HCT116 (cell line): Measurements from ENCODE around the gene COX4I2. TPM values are rescaled to one million over a fixed set of nuclear protein-coding genes. Genes with fewer than 3 reads are reported as not detected.
A peak's percentile ranks its signal among the peaks of the same experiment; 100 is the strongest.

Experiments used
- ATAC-seq: fragments of 200-7000 bp; cut with Tn5 transposase; 2 replicates; pipeline ENCODE4 v1.9.1; 2020; ENCODE audit warnings: mild to moderate bottlenecking, moderate library complexity
- BruUV-seq: library from RNA; stranded (reverse); fragments of 400-500 nt; replicated peaks from 2 replicates; lab custom pipeline; 2021; lab: Mats Ljungman, UMichigan
- CTCF ChIA-PET: fragments of 300-600 bp; sonication (Branson Sonifier 250); formaldehyde crosslinking; loops from one replicate; lab custom pipeline; 2021; ENCODE audit warnings: antibody characterized with exemption; lab: Charles Lee
- POLR2A ChIA-PET: fragments of 300-600, 350-600 bp; sonication (Branson Sonifier 250); formaldehyde crosslinking; loops from one replicate; lab custom pipeline; 2021; ENCODE audit warnings: antibody characterized with exemption; lab: Charles Lee
- RAD21 ChIA-PET, 2 experiments: fragments of 300-600 bp; sonication (Branson Sonifier 250); formaldehyde crosslinking; loops; one replicate each; lab custom pipeline; 2023; ENCODE audit warnings: low total read pairs in 2 of 2; ENCODE audit not compliant: uncharacterized antibody in 2 of 2, unreplicated experiment in 2 of 2, low non-redundant PET in 1 of 2; lab: Charles Lee
- DNase-seq: peaks from one replicate; pipeline ENCODE4 v3.0.0-alpha.2; 2010; ENCODE audit warnings: low read depth, low spot score
- H2AFZ ChIP-seq: fragments of 200-600 bp; shearing (Covaris generic), sonication (generic); 2 replicates; pipeline ENCODE4 v1.6.1; 2017; ENCODE audit warnings: low read depth, mixed run types, mixed read lengths, antibody characterized with exemption, low read length; ENCODE audit not compliant: poor library complexity, severe bottlenecking
- H3K27ac ChIP-seq: 2 replicates; pipeline ENCODE4 v1.5.1; 2012; ENCODE audit warnings: low read depth, low read length
- H3K27me3 ChIP-seq: fragments of 200-600 bp; sonication (generic); 2 replicates; pipeline ENCODE4 v1.6.1; 2016; ENCODE audit warnings: mixed run types, low read length, mixed read lengths; ENCODE audit not compliant: insufficient read depth
- H3K36me3 ChIP-seq, 2 experiments: fragments of 200-500 bp in 1 of 2; fragments of 200-600 bp in 1 of 2; sonication (Bioruptor generic) in 1 of 2; sonication (generic) in 1 of 2; 2 replicates each; pipeline versions ENCODE4 v1.5.1 to v1.6.1; 2014 to 2016; ENCODE audit warnings: low read length in 2 of 2, inconsistent platforms in 1 of 2, mixed read lengths in 1 of 2, mixed run types in 1 of 2; ENCODE audit not compliant: insufficient read depth in 2 of 2, control insufficient read depth in 1 of 2
- H3K4me1 ChIP-seq, 2 experiments: fragments of 200-600 bp in 1 of 2; sonication (generic) in 1 of 2; 2 replicates each; pipeline versions ENCODE4 v1.5.1 to v1.6.1; 2012 to 2017; ENCODE audit warnings: low read length in 2 of 2, inconsistent platforms in 1 of 2, mild to moderate bottlenecking in 1 of 2, mixed read lengths in 1 of 2, mixed run types in 1 of 2, moderate library complexity in 1 of 2; ENCODE audit not compliant: insufficient read depth in 2 of 2, control insufficient read depth in 1 of 2
- H3K4me2 ChIP-seq: fragments of 200-600 bp; sonication (generic); 2 replicates; pipeline ENCODE4 v1.6.1; 2017; ENCODE audit warnings: mixed run types, low read length, mixed read lengths
- H3K4me3 ChIP-seq, 2 experiments: fragments of 200-600 bp in 1 of 2; sonication (generic) in 1 of 2; replicated peaks in 1 of 2; 2 replicates each; pipeline ENCODE4 v1.5.1; 2011 to 2016; ENCODE audit warnings: low read length in 2 of 2, control low read depth in 1 of 2, low read depth in 1 of 2, mild to moderate bottlenecking in 1 of 2, mixed read lengths in 1 of 2, mixed run types in 1 of 2
- H3K79me2 ChIP-seq: fragments of 200-600 bp; sonication (generic); 2 replicates; pipeline ENCODE4 v1.6.1; 2017; ENCODE audit warnings: mild to moderate bottlenecking, mixed run types, low read length, moderate library complexity, mixed read lengths; ENCODE audit not compliant: insufficient read depth
- H3K9ac ChIP-seq: fragments of 200-600 bp; sonication (generic); 2 replicates; pipeline ENCODE4 v1.6.1; 2016; ENCODE audit warnings: low read length, mixed read lengths
- H3K9me2 ChIP-seq: fragments of 200-600 bp; sonication (generic), shearing (Covaris generic); 2 replicates; pipeline ENCODE4 v1.6.1; 2017; ENCODE audit warnings: mixed run types, mild to moderate bottlenecking, moderate library complexity; ENCODE audit not compliant: insufficient read depth
- H3K9me3 ChIP-seq, 2 experiments: fragments of 200-500 bp in 1 of 2; fragments of 200-600 bp in 1 of 2; sonication (Bioruptor generic) in 1 of 2; sonication (generic) in 1 of 2; 2 replicates each; pipeline ENCODE4 v1.6.1; 2014 to 2017; ENCODE audit warnings: low read length in 2 of 2, mixed read lengths in 2 of 2, inconsistent platforms in 1 of 2, low read depth in 1 of 2, mild to moderate bottlenecking in 1 of 2, mixed run types in 1 of 2, moderate library complexity in 1 of 2; ENCODE audit not compliant: control insufficient read depth in 1 of 2, insufficient read depth in 1 of 2
- H4K20me1 ChIP-seq: fragments of 200-600 bp; sonication (generic), shearing (Covaris generic); 2 replicates; pipeline ENCODE4 v1.6.1; 2017; ENCODE audit warnings: mixed run types, mild to moderate bottlenecking, moderate library complexity; ENCODE audit not compliant: insufficient read depth
- EGR1 ChIP-seq: IDR thresholded peaks from 2 replicates; pipeline ENCODE4 v1.6.1; 2012; ENCODE audit warnings: low read depth
- ELF1 ChIP-seq: IDR thresholded peaks from 2 replicates; pipeline ENCODE4 v1.6.1; 2012; ENCODE audit warnings: low read depth, borderline replicate concordance
- EZH2 ChIP-seq: fragments of 200-600 bp; sonication (generic); IDR thresholded peaks from 2 replicates; pipeline ENCODE4 v1.6.1; 2017; ENCODE audit warnings: antibody characterized with exemption, mixed run types
- JUND ChIP-seq: IDR thresholded peaks from 2 replicates; pipeline ENCODE4 v1.6.1; 2012
- RAD21 ChIP-seq: IDR thresholded peaks from 2 replicates; pipeline ENCODE4 v1.6.1; 2012; ENCODE audit warnings: low read depth, mild to moderate bottlenecking
- REST ChIP-seq: IDR thresholded peaks from 2 replicates; pipeline ENCODE4 v1.6.1; 2012; ENCODE audit warnings: low read depth
- SIN3A ChIP-seq: IDR thresholded peaks from 2 replicates; pipeline ENCODE4 v1.6.1; 2012; ENCODE audit warnings: low read depth
- YY1 ChIP-seq: IDR thresholded peaks from 2 replicates; pipeline ENCODE4 v1.6.1; 2011; ENCODE audit warnings: low read length, low read depth, moderate library complexity, mild to moderate bottlenecking; ENCODE audit not compliant: insufficient replicate concordance; ENCODE audit errors: extremely low read depth
- ZBTB33 ChIP-seq: IDR thresholded peaks from 2 replicates; pipeline ENCODE4 v1.6.1; 2011; ENCODE audit warnings: mild to moderate bottlenecking, low read length, moderate library complexity; ENCODE audit not compliant: insufficient replicate concordance; ENCODE audit errors: extremely low read depth
- ZNF274 ChIP-seq: fragments of 200-500 bp; sonication (Bioruptor generic); IDR thresholded peaks from 2 replicates; pipeline ENCODE4 v1.6.1; 2014; ENCODE audit warnings: mild to moderate bottlenecking, low read depth, low read length, inconsistent platforms
- intact Hi-C: fragments of 100-400 bp; cut with micrococcal nuclease; formaldehyde crosslinking; loops from 2 replicates; pipeline ENCODE4 v1.10.0; 2022
- total RNA-seq: library from RNA; stranded (reverse); gene quantifications from one replicate; pipeline ENCODE4 v1.2.1, GENCODE V29; 2021; ENCODE audit not compliant: unreplicated experiment

Gene COX4I2
- total RNA-seq, 1 experiment from 2014 or later: not detected

GRCh38 chr20:31662372-31662854 is 24.7 kb downstream of the COX4I2 start:
- TSS peak; percentile 15 for BruUV-seq
- Histone ChIP-seq H3K4me1 (peaks cover 43 to 66% of the 10 kb centered on the region in 2 experiments), H3K79me2 (peaks cover 39% of the 10 kb centered on the region), H3K27me3 (no peaks in the 10 kb centered on the region), H3K4me3 (no peak overlapping the region), H3K9me3 (no peaks in the 10 kb centered on the region), H2AFZ (no peak overlapping the region), H3K36me3 (peaks cover 2 to 27% of the 10 kb centered on the region in 2 experiments; a peak in 2 of 4 replicates), H3K27ac (peak overlapping the region; percentile 53), H4K20me1 (no peaks in the 10 kb centered on the region), H3K9me2 (no peaks in the 10 kb centered on the region), H3K9ac (peak overlapping the region; percentile 6), H3K4me2 (peak overlapping the region; percentile 56)
- TF ChIP-seq EGR1 (no peak), RAD21 (0 out of 2 replicates have a peak, but pooled peaks have one; percentile 11), ZBTB33 (no peak), ELF1 (no peak)
- RAD21 ChIA-PET: interaction anchor here (1.0 to 1.9 kb wide), 5 partner anchors 28 to 100 kb away, joined by 4 to 24 read pairs (median 8); no protein-coding TSS in a partner anchor
- DNase-seq (no peak), ATAC-seq (no peak)
- CTCF ChIA-PET: interaction anchor here (1.1 to 5.4 kb wide), 19 partner anchors 9 to 249 kb away, joined by 3 to 127 read pairs (median 7); partner anchors contain the start of gene BCL2L1
- POLR2A ChIA-PET: interaction anchor here (1.0 to 2.6 kb wide), 11 partner anchors 10 to 102 kb away, joined by 3 to 24 read pairs (median 4); partner anchors contain the start of gene BCL2L1
- intact Hi-C loops: no loop called here

GRCh38 chr20:31663524-31663837 is 25.8 kb downstream of the COX4I2 start:
- DNase-seq (no peak), ATAC-seq (no peak)
- peak overlapping the region; percentile 20; the same call in 1 of the 2 replicates for H3K9ac ChIP-seq
- TF ChIP-seq REST: no peak
- TF ChIP-seq EGR1: no peak
- TF ChIP-seq EZH2: no peak
- TF ChIP-seq ZNF274: no peak
- no peak for TF ChIP-seq YY1
- no peak for TF ChIP-seq JUND
- no peak for TF ChIP-seq SIN3A
- no peaks in the 10 kb centered on the region for H4K20me1 ChIP-seq
- H3K4me1 ChIP-seq: peaks cover 43 to 75% of the 10 kb centered on the region in 2 experiments
- POLR2A ChIA-PET: interaction anchor here (0.7 to 1.1 kb wide), 2 partner anchors 33 to 306 kb away, joined by 3 to 4 read pairs; no protein-coding TSS in a partner anchor
- peaks cover 50% of the 10 kb centered on the region for H3K79me2 ChIP-seq
- intact Hi-C loops: no loop called here
- no peak overlapping the region for H3K4me3 ChIP-seq
- H3K4me2 ChIP-seq: peak overlapping the region; percentile 0; the same call in 1 of the 2 replicates
- CTCF ChIA-PET: interaction anchor here (1.4 to 2.0 kb wide), 3 partner anchors 29 to 60 kb away, joined by 3 to 8 read pairs (median 7); no protein-coding TSS in a partner anchor
- no peaks in the 10 kb centered on the region for H3K9me3 ChIP-seq
- no peaks in the 10 kb centered on the region for H3K9me2 ChIP-seq
- no TSS peak for BruUV-seq
- RAD21 ChIA-PET: no interaction called here
- H2AFZ ChIP-seq: no peak overlapping the region
- no peaks in the 10 kb centered on the region for H3K27me3 ChIP-seq
- H3K27ac ChIP-seq: peak overlapping the region; percentile 72
- peaks cover 2 to 33% of the 10 kb centered on the region in 2 experiments; a peak in 2 of 4 replicates for H3K36me3 ChIP-seq
